Stimulated activated naive CD8-positive, alpha-beta T cell treated with anti-CD3 and anti-CD28 coated beads, Interleukin-15, Interleukin-2, amounts not matched to agents 100 U/mL and 50 U/mL, for 24 hours (primary cell): ENCODE results near the gene GNL1.

ENCODE experiments used
- ATAC-seq: fragments of 150-1000 bp; cut with Tn5 transposase; one replicate; pipeline ENCODE4 v1.10.0; 2021
- DNase-seq: peaks from one replicate; pipeline ENCODE4 v3.0.0; 2021

GNL1 gene

GRCh38 chr6:30570263-30570662 lies 14.0 kb upstream of the GNL1 start:
- no peak for ATAC-seq
- DNase-seq = no peak

DNA sequence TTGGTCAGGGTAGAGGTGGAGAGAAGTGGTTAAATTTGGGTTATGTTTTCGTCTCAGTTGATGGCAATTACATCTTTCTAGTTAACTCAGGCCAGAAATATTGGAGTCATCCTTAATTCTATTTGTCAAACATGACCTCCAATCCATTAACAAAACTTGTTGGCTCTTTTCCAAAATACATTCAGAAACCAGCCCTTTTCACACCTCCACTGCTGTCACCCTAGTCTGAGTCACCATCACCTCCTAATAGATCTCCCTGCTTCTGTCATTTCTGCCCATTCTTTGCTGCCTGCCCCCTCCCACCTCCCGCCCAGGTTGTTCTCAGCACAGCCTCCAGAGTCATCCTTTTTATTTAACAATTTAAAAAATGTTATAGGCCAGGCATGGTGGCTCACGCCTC lies 12.0 kb upstream of the GNL1 start:
- peak; percentile 44 for DNase-seq
- peak; percentile 59 for ATAC-seq

DNA sequence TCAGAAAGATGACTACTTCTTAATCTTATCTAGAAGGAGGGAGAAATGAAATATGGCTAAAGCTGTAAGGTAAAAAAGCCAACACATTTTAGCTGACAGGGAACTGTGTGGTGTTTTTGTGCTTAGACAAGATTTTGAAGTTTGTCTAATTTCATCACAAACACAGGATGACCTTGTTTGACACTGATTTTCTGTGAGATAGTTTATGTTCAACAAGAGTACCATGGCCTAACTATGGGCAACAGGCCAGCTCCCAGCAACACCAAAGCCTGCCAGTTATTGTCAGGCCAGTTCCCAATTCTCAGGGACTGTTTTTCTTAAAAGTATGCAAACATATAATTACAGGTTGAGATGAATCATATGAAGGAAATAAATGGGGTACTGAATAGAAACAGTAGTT lies 9.5 kb upstream of the GNL1 start:
- no peak for DNase-seq
- no peak for ATAC-seq

DNA sequence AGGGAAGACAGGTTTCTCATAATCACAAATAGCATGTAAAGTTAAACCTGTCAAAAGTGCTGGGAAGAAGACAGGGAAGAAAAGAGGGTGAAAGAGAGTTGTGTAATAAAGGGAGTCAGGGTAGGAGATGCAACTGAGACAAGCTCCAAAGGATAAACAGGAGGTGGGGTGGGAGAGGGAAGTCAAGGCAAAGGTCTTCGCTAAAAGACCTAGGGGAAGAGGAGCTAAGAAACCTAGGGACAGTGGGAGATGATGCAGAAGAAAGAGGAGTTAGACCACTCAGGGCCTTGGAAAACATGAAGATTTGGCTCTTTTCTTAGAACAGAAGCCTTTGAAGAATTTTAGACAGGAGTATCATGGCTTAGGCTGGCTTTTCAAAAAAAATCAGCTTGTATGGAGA lies 7.8 kb upstream of the GNL1 start:
- ATAC-seq (no peak), DNase-seq (no peak)

GRCh38 chr6:30562470-30563425 lies 6.5 kb upstream of the GNL1 start:
- DNase-seq = no peak
- no peak for ATAC-seq

GRCh38 chr6:30560930-30561329 lies 4.6 kb upstream of the GNL1 start:
- no peak for DNase-seq
- no peak for ATAC-seq

DNA sequence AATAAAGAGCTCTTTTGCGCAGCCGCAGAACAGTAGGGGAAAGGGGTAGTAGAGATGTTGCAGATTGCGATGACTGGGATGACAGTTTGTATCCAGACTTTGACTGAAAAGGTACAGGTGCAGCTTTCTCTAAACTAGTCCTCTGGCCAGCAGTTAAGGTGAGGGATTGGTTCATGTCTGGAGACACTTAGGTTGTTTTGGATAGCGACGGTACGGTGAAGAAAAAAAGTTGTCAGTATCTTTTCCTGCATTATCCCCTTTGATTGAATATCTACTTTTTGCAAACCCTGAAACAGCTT lies 1.3 kb upstream of the GNL1 start:
- DNase-seq (no peak), ATAC-seq (no peak)

- peak; percentile 74 for ATAC-seq
- DNase-seq = peak; percentile 89
These were observed 805 bp upstream of the GNL1 start, which contains the start of gene PRR3 for GRCh38 chr6:30556906-30557682. TSS of gene PRR3 (plus strand) at chr6:30557295. CDS start at chr6:30557345, 50 bp downstream.

DNA sequence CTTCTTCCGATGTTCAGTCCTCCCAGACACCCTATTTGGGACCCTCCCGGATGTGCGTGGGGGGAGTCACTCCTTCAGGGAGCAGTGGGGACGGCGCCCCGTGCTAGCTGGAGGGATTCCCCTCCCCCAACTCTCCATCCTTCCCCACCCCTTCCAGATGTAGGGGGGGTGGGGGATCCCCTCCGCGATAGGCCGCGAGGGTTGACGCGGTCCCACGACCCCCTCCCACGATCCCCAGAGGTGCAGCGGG lies 548 bp downstream of the GNL1 start:
- DNase-seq = no peak
- ATAC-seq = no peak

- DNase-seq = no peak
- ATAC-seq = no peak
These were observed 1.1 kb downstream of the GNL1 start for GRCh38 chr6:30554962-30555815.

DNA sequence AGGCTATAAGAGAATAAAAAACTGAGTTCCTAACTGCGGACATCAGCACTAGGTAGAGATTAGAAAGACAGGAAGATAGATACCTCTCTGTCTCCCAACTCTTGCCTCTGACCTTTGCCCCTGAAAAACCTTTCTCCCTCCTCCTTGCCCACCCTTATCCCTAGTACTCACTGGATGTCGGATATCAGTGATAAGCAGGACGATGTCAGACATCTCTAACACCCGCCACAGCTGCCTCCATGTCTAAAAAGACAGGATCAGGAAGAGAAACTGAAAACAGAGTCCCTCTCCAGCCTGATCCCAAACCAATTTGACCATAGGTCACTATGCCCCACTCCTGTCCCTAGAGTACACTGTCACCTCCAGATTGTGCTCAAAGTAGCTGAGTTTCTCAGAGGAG lies 1.9 kb downstream of the GNL1 start:
- no peak for DNase-seq
- no peak for ATAC-seq

DNA sequence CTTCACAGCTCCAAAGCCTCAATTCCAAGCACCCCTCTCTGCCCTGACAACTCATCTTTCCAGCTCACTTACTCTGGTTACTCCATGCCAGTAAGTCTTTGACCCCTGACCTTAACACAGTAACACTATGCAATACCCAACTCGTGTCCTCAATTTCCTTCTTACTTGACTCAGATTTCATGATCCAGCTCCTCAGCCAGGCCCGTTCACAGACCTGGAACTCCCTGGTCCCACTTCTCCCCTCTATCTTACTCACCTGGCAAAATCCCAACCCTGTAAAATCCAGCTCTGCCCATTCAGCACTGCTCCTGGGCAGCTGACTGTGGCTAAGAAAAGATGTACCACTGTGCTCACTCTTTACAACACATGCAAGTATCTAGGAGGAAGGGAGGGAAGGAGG lies 7.9 kb downstream of the GNL1 start:
- DNase-seq (no peak), ATAC-seq (no peak)

DNA sequence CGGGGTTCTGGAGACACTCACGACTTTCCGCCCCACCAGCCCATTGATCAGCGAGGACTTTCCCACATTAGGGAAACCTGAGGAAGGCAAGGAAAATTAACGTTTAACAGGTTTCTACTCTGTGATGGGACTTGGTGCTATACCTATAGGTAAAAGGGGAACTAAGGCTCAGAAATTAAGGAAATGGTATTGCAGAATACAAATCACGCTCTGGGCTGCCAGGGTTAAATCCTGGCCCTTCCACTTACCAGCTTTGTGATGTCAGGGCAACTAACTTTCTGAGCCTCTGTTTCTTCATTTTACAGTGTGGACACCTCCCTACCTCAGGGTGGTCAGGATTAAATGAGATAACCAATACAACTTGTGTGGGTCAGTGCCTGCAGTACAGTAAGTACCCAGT lies 8.8 kb downstream of the GNL1 start:
- ATAC-seq (no peak), DNase-seq (no peak)

DNA sequence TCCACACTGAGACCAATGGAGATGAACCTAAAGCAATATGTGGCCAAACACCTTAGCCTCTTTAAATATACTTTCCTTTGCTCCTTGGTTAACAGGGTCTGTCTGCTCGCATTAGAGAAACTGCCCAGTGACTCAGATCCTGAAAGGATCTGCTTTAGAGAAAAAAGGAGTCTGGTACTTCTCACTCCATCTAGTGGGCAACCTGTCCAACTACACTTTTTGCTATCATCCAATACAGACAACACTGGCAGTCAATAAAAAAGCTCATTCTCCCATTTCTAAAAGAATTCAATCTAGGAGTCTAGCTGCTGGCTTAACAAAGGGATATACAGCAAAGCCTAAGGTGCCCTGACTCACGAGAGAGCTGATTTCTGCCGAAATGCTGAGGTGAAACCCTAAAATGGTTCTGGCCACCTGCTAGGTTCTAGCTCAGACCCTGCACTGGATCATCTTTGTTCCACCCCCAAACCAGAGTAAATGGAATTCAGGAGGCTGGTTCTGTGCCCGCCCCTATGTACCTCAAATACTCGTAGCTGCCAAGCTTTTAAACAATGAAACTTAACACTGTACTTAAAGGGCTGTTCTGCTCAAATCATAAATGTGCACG lies 11.5 kb downstream of the GNL1 start:
- DNase-seq (no peak), ATAC-seq (peak; percentile 72)

DNA sequence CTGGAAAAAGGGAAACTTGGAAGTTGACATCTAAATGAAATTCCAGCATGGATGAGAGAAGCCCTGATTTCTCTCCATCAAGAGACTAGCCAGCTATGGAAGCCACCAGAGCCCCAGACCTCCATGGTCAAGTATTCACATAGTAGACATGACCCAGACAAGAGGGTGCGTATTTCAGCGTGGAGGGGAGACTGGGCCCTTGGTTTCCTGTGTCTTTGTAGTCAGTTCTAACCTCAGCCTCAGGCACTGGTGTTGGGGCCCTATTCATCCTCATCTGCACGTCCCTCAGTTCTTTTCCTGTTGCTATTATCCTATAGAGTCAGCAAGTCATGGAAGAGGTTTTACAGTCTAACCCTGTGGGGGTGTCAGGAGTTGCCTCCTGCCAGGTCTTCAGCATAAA lies 12.5 kb downstream of the GNL1 start:
- no peak for ATAC-seq
- no peak for DNase-seq

DNA sequence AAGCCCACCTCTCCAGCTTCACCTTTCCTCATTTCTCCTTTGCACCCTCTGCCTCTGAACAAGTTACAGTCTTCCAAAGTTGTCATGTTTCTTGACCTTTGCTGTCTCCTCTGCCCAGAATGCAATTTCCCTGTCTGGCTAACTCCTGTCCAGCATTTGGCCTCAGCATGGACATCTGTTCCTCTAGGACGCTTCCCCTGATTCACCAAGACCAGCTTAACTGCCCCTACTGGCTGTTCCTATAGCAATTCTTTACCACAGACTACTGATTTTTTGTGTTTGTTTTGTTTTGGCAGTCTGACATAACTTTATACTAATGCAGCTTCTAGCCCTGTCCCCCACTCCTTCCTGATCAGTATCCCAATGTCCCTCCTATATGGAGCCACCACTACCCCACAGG lies 13.4 kb downstream of the GNL1 start:
- no peak for DNase-seq
- no peak for ATAC-seq

- DNase-seq (no peak), ATAC-seq (no peak)
These were observed 13.9 kb downstream of the GNL1 start for GRCh38 chr6:30542404-30542725.

DNA sequence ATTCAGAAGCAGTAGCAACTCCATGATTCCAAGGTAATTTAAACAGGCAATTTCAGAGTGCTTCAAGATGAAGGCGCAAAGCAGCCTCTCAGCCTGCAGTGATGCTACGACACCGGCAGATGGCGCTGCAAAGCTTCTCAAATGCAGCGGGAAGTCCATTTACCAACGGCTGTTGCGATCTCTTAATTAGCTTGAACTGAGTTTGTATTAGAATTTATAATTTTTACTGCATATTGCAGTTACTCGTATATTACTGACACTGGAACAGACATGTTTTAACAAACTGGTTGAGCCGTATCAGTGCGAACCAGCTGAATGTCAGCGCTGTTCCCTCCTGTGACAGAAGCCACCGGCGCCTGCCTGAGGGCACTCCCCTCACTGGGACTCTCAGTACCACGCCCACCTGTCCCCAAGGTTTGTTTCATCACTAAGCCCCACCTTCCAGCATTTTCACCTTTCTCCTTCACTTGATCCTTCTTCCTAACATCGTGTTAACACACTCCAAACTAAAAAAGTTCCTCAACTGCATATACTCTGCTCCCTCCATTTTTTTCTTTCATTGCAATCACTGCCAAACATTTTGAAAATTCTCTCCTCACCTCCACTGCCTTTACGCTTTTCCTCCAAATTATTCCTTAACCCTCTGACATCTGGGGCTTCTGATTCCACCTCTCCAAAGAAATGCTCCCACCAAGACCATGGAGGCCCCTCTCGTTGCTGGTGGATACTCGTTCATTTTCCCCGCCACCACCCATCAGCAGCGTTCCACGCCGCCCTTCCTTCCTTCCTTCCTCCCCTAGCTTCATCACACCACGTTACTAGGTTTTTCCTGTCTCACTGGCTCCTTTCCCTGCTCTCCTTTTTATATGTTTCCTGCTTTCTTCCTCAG lies 14.5 kb downstream of the GNL1 start:
- peak; percentile 83 for DNase-seq
- peak; percentile 78 for ATAC-seq

DNA sequence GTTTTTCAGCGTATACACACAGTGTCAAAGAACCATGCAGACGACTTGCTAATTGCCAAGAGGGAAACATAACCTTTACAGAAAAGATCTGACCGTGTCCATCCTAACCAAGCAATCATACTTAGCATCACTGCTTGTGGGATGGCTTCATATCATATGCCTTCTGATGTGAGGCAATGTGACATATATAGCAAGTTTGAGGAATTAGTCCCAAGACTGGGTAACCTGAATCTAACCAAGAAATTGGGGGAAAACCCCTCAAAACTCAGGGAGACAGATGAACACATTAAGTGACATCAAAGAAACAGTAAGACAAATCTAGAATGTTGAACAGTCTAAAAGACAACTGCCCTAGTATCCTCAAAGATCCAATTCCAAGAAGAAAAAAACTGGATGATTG lies 18.4 kb downstream of the GNL1 start:
- DNase-seq = no peak
- no peak for ATAC-seq

DNA sequence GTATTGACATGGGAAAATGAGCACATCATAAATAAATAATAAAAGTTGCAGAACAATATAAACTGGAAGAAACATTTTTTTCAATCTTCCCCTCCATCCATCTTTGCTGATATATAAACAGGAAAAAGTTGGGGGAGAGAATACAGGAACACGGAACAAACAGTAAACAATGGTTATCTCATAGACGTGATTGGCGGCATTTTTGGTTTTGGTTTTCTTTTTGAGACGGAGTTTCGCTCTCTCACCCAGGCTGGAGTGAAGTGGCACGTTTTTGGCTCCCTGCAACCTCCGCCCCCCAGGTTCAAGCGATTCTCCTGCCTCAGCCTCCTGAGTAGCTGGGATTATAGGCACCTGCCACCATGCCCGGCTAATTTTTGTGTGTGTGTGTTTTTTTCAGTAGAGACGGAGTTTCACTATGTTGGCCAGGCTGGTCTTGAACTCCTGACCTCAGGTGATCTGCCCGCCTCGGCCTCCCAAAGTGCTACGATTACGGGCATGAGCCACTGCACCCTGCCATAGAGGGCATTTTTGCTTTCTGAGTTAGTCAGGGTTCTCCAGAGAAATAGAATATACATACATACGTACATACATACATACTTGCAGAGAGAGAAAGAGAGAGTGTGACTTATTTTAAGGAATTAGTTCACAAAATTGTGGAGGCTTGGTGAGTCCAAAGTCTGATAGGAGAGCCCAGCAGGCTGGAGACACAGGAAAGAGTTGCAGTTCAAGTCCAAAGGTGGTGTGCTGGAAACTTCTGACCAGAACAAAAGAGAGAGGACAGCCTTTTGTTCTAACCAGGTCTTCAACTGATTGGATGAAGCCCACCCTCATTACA lies 22.6 kb downstream of the GNL1 start:
- DNase-seq (no peak), ATAC-seq (no peak)

GRCh38 chr6:30530014-30530413 lies 26.3 kb downstream of the GNL1 start:
- DNase-seq (no peak), ATAC-seq (no peak)
